Activated CD8-positive, alpha-beta memory T cell treated with anti-CD3 and anti-CD28 coated beads, Interleukin-2, amount 50 U/mL, for 4 hours (primary cell): ENCODE results near the gene GCNA.

Source experiments
- DNase-seq: peaks from one replicate; pipeline ENCODE4 v3.0.0-alpha.2; 2020

The GCNA gene

DNA sequence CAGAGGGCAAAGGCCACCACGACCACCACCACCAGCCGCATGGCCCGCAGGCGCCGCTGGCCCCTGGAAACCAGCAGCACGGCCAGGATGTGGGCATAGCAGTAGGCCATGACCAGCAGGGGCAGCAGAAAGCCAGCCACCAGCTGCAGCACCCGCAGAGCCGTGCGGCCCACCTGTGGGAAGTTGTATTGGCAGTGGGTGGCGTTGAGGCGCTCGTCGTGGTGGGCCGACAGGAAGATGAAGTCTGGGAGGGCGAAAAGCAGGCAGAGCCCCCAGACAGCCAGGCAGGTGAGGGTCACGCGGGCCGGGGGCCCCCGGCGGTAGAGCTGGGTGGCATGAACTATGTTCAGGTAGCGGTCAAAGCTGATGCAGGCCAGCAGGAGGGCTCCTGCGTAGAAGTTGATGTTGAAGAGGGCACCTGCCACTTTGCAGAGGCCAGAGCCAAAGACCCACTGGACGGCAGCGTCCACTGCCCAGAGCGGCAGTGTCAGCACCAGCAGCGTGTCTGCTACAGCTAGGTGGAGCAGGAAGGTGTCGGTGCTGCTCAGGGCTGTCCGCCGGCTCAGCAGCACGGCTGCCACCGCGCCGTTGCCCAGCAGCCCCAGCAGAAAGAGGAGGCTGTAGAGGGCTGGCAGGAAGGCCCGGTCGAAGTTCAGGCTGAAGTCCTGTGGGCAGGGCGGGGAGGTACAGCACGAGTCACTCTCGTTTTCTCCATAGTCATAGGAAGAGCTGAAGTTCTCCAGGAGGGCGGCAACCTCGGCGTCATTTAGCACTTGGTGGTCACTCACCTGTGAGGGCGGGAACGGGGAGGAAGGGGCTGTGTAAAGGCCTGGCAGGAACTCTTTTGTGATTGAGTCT lies 38.7 kb downstream of the GCNA start:
- DNase-seq = peak; percentile 51

DNA sequence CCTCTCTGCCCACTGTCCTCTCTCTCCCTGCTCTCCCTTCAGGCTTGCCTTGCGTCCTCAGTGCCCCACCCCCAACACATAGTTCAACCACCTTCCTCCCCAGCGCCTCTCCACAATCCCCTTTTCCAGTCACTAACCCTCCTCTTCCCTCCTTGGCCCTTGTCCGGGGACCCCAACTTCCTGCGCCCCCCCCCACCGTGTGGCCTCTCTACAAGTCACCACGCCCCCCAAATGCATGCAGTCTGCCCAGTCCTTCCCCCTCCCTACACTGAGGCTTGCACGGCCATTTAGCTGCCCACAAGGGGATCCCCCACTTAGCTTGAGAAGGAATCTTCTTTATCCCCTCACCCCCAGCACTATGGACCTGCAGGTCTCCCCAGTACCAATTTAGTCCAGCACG lies 39.5 kb downstream of the GCNA start:
- no peak for DNase-seq

GRCh38 chrX:71618303-71618721 lies 40.1 kb downstream of the GCNA start, which contains the start of gene CXCR3:
CXCR3 (minus strand) TSS chrX:71618511; CDS start chrX:71618449, 62 bp downstream.
- peak; percentile 68 for DNase-seq

DNA sequence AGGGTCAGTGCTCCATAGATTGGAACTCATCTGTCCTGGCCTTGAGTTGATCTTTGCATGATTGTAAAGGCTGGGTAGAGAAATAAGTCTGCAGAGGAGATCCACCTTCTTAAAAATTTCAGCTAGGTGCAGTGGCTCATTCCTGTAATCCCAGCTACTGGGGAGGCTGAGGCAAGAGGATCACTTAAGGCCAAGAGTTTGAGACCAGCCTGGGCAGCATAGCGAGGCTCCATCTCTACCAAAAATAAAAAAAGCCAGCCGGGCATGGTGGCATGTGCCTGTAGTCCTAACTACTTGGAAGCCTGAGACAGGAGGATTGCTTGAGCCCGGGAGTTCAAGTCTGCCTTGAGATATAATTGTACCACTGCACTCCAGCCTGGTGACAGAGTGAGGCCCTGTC lies 40.5 kb downstream of the GCNA start:
- no peak for DNase-seq

- DNase-seq = peak; percentile 68
Measured at GRCh38 chrX:71619193-71619592, 41.0 kb downstream of the GCNA start.

DNA sequence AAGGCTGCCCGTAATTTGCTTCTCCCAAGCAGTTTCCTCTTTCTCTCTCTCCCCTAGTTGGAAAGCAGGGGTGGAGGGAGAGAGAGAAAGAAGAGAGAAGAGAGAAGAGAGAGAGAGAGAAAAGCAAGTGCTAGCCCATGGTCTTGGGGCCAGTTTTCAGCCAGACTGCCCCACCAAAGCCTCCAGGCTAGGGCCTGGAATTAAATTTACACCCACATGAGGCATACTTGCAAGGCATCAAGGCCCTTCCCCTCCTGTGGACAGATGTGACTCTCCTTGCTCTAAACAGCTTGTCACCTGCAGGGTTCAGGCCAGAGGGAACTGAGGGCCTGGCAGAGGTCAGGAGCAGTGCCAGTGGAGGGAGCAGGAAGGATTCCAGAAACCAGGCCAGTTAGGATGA lies 41.7 kb downstream of the GCNA start:
- DNase-seq = no peak

DNA sequence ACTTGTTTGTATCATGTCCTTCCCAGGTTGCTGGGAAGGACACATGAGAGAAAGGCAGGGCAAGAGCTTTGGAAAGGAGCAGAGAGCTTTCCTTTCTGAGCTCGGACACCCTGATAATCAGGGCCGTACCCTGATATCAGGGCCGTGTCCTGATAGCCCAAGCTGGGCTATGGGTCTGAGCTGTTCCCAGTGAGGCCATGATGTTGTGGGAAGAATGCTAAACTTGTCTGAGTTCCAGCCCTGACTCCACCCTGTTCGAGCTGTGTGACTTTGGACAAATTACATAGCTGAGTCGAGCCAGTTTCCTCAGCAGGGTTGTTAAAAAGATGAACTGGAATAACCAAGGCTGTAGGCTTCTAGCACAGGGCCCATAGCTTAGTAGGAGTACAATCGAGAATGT lies 43.4 kb downstream of the GCNA start:
- no peak for DNase-seq

- DNase-seq = no peak
Measured at GRCh38 chrX:71622032-71622575, 43.9 kb downstream of the GCNA start.

DNA sequence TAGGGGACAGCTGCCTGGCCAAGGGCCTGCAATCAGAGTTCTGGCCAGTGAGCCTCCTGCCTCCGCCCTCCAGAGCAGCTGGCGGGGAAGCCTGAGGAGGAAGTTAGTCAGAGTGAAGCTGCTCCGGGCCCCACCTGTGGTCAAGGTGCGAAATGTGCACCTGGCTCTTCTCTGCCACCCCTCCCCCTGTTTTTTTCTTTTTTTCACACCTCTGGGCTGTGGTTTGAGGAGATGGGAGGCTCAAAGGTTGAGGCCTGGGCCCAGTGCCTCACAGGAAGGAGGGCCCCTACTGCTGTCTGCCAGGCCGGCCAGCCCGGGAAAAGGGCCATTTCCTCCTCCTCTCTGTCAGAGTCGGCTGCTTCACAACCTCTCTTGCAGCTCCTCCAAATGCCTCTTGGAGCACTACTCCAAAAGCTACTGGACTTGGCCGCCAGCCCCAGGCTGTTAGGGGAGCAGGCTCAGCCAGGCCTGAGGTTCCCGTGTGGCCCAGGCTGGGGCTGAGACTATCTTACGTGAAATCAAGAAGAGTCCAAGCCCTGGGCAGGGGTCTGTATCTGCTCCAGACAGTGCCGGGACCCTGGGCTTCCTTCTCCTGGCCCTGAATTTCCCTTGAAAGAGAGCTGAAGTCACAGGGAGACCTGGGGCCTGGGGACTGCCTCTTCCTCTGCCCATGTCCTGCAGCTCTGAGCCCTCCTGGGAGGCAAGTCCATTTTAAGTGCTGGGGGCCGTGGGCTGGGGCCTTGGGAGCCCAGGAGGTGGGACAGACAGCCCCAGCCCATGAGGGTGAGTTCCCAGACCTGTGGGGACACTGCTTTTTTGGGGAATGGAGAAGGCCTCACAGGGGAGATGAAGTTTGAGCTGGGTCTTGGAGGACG lies 44.6 kb downstream of the GCNA start:
- peak; percentile 60 for DNase-seq

DNA sequence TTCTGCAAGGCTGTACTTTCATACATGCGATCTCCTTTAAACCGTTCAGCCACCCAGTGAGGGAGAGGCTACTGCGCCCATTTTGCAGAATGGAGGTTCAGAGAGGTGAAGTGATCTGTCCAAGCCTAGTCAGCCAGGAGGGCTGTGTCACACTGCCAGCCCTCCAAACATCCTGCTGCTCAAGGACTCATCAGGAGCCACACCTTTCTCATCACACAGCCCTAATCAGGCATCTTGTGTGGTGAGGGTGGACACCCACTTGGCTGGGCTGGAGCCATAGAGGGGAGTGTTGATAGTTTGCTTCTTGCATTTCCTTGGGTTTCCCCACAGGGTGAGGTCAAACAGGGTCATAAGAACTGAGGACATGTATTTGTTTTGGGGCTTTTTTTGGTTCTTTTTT lies 45.5 kb downstream of the GCNA start:
- DNase-seq = no peak

DNA sequence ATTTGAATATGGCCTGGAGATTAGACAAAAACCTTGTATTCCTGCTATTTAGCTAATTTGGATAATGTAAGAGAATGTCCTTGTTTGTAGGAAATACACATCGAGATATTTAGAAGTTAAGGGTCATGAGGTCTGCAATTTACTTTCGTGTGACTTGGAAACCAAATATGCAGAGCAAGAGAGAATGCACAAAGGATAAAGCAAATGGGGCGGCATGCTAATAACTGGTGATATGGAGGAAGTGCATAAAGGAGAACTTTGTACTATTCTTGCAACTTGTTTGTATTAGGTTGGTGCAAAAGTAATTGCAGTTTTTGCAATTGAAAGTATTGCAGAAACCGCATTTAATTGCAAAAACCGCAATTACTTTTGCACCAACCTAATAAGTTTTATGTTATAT lies 47.2 kb downstream of the GCNA start:
- no peak for DNase-seq

DNA sequence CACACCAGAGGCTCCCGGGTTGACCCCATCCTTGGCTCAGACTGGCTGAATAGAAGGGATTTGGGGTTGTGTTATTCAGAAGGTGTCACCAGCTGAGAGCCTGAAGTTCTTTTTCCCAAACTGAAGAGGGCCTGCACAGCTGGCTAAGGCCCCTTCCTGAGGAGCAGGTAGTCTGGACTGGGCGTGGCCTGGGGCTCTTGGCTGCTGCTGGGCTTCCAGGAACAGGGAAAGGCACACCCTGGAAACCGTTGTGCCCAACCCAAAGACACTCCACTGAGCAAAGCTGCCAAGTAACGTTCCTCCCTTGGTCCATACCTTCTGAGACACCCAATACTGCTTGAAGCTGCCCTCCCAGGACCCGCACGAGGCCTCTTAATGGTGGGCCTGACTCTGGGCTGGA lies 48.3 kb downstream of the GCNA start:
- no peak for DNase-seq

GRCh38 chrX:71627588-71628404 lies 49.6 kb downstream of the GCNA start:
- no peak for DNase-seq

- DNase-seq = no peak
Measured at GRCh38 chrX:71629467-71629866, 51.2 kb downstream of the GCNA start.

DNA sequence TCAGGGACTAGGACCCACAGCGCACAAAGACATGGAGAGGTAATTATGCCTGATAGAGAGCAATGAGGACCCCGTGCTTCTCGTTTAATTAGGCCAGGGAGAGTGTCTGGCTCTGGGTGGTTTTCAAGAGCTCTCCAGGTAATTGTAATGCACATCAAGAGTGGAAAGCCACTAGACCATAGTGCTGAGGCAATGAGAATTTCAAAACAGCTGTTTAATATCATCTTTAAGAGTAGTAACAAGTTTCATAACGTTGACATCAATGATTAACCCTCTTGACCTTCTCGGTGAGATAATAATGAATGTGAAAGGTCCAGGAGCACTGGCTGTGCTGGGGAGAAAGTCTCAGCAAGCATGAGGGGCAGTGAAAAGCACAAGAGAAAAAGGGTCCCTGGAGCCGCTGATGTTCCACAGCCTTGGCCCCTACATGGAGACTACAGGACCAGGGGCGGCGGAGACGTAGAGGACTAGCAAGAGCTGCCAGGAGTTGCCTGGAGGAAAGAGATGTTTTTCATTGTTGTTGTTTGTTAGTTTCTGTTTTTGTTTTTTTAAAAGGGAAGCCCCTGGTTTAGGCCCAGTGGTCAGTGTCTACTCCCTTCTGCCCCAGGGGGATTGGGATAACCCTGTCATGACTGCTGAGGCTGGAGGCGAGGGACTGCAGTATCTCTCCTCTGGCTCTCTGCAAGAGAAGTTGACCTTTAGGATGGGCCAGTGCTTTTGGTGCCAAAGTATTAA lies 54.9 kb downstream of the GCNA start:
- DNase-seq = no peak

DNA sequence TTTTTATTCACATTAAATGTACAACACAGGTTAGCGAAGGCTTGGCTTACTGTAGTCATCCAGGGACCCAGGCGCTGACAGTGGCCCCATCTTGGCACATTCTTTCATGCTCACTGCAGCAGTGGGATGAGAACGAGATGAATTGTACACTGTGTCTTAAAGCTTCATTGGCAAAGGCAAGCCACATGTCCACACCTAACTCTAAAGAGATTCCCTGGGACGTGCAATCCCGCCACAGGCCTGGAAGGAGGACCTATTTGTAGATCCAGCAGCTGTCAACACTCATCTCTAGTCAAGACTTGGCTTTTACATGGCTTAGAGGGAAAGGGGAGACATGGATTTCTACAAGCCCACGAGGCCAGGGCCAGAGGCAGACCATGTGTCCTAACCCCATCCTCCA lies 56.1 kb downstream of the GCNA start:
- no peak for DNase-seq

DNA sequence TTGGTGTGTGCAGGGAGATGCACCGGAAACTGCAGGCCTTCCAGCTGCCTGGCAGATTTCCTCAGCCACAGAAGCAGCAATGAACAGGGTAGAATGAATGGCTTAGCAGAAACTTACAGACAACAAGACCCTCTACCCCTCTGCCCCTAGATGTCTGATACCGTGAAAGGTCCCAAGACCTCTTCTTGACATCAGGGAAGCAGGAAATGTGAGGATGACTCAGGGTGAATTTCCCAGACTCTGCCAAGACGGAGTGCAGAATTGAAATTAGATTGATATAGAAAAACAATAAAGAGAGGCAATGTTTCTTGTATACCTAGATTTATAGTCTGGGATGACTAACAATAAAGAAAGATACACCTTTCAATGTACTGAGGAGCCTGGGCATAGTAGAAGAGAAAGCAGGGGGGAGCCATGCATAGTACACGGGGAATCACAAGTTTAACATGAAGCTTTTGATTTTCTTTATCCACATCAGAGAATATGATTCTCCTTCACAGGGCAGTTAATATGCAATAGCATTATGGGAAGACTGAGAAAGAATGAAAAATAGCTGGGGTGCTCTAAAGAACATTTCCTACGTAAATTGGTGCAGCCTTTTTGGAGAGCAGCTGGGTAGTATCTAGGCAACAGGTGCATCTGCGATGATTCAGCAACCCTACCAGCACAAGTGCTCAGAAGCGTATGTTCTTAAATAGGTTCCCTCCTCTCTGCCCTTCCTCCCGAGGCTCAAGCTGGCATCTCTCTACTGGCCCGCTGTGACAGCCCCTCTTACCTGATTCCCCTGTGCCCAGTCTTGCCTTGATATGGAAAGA lies 58.4 kb downstream of the GCNA start:
- DNase-seq = no peak

DNA sequence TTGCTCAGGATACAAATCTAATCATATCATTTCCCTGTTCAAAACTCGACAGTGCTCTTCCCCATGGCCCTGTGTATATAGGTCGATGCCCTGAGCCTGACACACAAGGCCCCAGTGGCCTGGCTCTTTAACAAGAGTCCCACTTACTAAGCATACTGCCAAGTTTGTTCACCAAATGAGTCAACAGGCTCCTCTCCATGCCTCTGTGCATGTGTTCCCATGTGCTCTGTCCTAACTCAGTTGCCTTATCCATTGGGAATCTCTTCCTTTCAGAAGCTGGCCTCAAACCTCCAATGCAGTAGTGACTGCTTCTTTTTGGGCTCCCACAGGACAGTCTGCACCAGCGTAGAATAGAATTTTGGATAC lies 59.0 kb downstream of the GCNA start:
- DNase-seq = no peak

DNA sequence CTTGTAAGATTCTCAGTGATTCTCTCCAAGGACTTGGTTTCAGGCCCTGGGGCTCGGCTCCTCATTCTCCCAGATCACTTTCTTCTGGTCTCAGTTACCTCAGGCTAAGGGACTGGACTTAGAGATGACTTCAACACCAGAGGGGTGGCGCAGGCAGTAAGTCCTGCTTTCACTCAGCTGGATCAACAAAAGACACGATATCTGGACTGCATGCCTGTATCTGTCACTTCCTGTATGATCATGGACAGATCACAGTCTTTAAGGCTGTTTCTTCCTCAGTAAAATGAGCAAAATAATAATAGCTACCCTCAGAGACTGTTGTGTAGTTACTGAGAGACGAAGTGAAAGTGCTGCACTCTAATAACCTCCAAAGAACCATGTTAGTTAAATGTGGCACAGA lies 59.6 kb downstream of the GCNA start:
- DNase-seq = no peak

GRCh38 chrX:71638409-71638808 lies 60.2 kb downstream of the GCNA start:
- no peak for DNase-seq

DNA sequence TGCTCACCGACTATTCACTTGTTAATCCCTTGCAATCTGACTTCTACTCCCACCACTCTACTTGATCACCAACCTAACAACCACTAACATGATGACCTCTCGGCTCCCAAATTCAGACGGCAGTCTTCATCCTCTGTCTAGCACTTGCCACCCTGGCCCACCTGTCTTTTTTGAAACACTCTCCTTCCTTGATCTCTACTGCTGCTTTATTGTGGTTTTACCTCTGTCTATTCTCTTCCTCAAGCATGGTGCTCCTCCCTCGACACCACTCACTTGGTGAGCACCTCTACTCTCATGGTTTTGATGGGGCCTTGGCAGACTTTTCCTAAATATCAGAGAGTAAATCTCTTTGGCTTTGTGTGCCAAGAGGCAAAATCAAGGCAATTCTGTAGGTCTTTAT lies 61.8 kb downstream of the GCNA start:
- no peak for DNase-seq
